ENCODE measurements around the gene ZNF322.

- TF ChIP-seq ZFX (IDR thresholded peaks at IDR 0.05; ENCODE audit: borderline replicate concordance), result no peak
- no peak for TF ChIP-seq CTCF (IDR thresholded peaks at IDR 0.05)
Observed at GRCh38 chr6:26627843-26628242, 31.7 kb downstream of the ZNF322 start.

All from 22Rv1 (cell line).